ENCODE results near the gene VPS35L.

VPS35L gene

DNA sequence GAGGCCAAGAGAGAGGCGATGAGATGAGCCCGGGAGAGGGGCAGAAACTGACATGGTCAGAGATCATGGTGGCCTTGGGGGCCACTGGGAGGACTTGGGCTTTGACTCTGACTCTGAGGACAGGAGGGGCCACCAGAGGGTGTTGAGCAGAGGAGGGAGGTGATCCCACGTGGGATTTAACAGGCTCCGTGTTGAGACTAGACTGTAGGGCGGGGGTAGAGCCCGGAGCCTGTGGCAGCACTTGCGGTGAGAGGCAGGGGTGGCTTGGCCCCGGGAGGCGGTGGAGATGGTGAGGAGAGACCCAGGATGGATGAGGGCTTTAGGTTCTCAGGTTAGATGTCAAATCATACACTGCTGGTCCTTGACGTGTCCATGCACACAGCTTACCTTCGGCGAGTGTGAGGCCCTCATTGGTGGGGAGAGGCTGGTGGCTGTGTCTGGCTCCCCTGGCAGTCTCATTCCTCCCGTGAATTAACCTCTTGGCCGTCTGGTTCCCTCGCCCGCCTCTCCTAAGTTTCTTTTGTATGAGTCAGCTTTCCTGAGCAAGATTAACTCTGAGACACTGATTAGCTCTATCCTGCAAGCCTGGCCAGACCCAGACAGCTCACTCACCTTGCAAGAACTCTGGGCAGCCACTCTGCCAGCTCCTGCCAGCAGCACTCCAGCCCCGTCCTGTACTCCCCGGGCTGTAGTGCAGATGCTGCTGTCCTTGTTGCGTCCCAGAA is 39.7 kb downstream of the VPS35L start:
- DNase-seq: no peak

- DNase-seq: no peak
Observed at GRCh38 chr16:19598805-19599510, 43.5 kb downstream of the VPS35L start.

GRCh38 chr16:19599968-19600716 is 44.6 kb downstream of the VPS35L start:
- DNase-seq: no peak

DNA sequence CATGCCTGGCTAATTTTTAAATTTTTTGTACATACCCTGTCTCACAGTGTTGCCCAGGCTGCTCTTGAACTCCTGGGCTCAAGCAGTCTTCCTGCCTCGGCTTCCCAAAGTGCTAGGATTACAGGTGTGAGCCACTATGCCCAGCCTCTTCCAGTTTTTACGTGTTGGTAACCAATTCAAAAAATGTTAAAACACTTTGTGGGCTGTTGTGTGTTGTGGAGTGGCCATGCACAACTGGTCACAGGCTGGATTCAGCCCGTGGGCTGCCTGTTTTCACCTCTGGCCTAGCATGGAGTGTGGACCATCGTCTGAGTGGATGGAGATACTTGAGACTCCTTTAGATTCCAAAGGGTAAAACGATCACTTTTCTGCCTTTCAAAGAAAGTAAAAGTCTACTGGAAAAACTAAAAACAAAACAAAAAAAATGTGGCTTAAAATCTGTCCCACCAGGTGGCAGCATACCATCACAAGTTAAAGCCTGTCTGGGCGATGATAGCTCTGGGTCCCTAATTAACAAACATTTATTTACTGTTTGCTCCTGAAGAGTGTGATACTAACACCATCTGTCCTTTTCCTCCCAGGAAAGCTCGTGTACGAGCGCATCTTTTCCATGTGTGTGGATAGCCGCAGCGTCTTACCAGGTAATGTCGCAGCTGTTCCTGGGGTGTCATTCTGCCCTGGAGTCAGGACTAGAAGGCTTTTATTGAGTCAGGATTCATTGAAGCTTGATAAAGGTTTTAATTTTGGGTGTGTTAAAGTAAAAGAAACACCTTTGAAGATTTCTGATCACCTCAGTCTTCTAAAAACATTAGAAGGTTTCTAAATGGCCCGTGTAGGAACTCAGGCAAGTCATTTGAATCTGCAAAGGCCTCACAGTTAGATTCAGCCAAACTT is 45.8 kb downstream of the VPS35L start:
- peak in 1 of 2 experiments; percentile 60 for DNase-seq

GRCh38 chr16:19604911-19605310 is 49.4 kb downstream of the VPS35L start:
- no peak for DNase-seq

- DNase-seq: no peak
Observed at GRCh38 chr16:19605701-19606100, 50.2 kb downstream of the VPS35L start.

GRCh38 chr16:19607616-19608280 is 52.2 kb downstream of the VPS35L start:
- DNase-seq: no peak

- DNase-seq: no peak
Observed at GRCh38 chr16:19609359-19609758, 53.9 kb downstream of the VPS35L start.

GRCh38 chr16:19610200-19610599 is 54.7 kb downstream of the VPS35L start:
- DNase-seq: no peak

DNA sequence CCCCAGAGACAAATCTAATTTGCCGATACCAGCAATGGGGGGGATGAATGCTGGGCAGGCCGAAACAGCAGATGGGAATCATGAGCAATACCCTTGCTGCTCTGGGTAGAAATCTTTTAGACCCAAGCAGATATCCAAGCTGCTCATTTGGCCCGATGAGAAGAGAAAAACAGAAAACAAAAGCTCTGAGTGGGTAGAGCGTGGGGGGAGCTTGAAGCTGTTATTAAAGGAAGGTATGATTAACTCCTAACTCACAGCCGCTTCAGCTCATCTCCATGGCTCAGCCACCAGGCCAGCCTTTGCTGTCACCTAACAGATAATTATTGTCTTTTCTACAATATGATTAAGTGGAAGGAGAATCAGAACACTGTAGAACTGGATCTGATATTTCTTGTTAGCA is 58.3 kb downstream of the VPS35L start:
- DNase-seq: no peak

DNA sequence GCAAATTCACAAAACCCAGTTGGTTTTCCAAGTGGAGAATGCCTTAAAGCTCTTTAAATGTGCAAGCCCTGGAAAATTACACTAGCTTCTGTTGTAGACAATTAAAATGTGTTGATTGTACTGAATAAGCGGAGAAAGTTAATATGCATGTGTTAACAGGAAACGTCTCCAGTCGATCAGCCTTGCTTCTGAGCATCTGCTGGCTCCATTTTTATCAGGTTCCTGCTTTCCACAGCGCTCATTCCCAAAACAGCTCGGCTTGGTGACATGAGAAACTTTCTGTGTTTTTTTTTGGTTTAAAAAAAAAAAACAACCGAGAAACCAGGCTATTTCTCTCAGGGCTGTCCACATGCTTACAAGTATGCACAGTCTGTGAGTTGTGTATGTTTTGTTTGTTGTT is 60.7 kb downstream of the VPS35L start:
- DNase-seq: no peak

- DNase-seq: no peak
Observed at GRCh38 chr16:19618876-19619275, 63.4 kb downstream of the VPS35L start.

GRCh38 chr16:19621445-19621844 is 65.9 kb downstream of the VPS35L start:
- no peak for DNase-seq

- DNase-seq: no peak
Observed at GRCh38 chr16:19625039-19625438, 69.5 kb downstream of the VPS35L start.

DNA sequence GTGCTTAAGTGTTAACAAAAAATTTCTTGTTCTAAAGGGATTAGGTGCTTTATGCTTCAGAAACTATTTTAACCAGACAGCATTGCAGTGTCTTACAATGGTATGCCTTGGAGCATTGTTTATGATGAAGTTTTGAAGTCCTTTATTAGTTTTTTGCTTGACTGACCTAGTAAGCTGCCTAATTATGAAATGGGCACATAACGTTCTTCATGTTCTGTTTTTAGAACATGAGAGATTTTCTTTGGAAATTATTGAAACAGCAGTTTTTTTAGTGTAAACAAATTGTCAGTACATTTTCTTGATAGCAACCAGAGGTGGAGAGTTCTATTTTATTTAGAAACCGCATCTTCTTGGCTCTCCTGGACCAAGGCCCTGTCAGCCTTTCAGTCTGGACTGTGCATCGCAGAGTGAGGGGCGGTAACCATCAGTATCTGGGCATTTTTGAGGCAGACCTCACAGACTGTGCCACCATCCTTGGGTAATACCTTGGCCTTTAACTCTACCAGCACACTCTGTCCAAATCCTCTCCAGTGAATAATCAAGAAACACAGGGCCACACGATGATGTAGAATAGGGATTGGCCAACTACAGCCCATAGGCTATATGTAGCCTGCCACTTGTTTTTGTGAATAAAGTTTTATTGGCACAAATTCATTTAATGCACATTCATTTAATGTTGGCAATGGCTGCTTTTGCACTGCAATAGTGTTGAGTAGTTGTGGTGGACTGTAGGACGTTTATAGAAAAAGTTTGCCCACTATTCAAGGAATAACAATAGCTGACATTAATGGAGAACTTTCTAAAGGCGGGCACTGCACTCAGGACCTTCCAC is 81.1 kb downstream of the VPS35L start:
- no peak for DNase-seq

DNA sequence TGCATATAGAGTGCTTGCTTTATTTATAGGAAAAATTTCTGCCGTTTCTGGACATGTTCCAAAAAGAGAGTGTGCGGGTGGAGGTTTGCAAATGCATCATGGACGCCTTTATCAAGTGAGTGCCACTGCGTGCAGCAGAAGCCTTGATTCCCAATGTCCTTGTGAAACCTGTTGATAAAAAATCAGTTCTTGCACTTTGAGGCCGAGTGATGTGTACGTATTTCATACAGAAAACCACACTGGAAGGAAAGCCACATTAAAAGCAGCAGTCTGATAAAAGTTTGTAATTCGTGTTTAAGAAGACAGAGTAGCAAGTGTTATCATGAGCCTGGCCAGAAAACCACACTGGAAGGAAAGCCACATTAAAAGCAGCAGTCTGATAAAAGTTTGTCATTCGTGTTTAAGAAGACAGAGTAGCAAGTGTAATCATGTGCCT is 84.5 kb downstream of the VPS35L start:
- no peak for DNase-seq

DNA sequence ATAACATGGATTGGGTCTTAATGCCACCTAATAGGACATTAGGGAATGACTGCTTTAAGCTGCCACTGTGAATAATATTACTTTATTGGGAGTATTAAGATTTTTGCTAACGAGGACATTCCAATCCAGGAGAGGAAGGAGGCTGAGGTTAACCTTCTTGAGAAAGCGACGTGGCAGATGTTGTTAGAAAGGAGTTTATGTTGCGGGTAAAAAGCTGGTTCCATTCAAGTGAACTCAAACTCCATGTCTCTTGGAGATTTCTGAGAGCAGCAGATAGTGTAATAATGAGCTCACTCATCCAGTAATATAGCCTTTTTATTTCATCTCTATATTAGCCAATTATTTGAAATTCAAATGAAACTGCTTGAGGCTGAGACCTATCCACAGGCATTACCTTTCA is 87.0 kb downstream of the VPS35L start:
- peak in 1 of 2 experiments; percentile 5 for DNase-seq

DNA sequence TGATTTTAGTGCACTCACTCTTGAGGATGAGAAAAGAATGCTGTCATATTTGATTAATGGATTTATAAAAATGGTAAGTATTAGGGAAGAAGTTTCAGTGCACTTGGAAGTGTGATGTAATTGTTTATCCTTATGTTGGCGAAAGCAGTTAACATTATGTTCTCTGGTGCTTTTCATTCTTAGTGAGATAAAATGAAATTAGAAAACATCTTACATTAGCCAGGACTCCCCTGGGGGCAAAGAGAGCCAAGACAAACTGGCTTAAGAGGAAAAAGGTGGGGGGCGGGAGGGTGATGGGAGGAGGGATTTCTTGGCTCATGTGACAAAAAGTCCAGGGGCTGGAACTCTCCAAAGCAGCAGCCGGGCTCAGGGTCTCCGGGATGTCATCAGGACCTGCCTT is 89.4 kb downstream of the VPS35L start:
- no peak for DNase-seq

GRCh38 chr16:19645557-19645981 is 90.1 kb downstream of the VPS35L start:
- DNase-seq: no peak

GRCh38 chr16:19649980-19650379 is 94.5 kb downstream of the VPS35L start:
- DNase-seq: no peak

- DNase-seq: no peak
Observed at GRCh38 chr16:19654147-19654546, 98.6 kb downstream of the VPS35L start.
